GM19324 (cell line): Measurements from ENCODE around the gene TMEM132E.
"Not testable (repeated sequence)": the region's sequence is repeated elsewhere in the genome, so short reads cannot be mapped to it uniquely, and the experiment has no call there.

Experiments used
- ATAC-seq: cut with Tn5 transposase; IDR thresholded peaks from one replicate; pipeline ENCODE4 v1.9.1; 2021; ENCODE audit warnings: mild to moderate bottlenecking, moderate library complexity; ENCODE audit not compliant: unreplicated experiment, low FRiP score

TMEM132E gene, protein sequence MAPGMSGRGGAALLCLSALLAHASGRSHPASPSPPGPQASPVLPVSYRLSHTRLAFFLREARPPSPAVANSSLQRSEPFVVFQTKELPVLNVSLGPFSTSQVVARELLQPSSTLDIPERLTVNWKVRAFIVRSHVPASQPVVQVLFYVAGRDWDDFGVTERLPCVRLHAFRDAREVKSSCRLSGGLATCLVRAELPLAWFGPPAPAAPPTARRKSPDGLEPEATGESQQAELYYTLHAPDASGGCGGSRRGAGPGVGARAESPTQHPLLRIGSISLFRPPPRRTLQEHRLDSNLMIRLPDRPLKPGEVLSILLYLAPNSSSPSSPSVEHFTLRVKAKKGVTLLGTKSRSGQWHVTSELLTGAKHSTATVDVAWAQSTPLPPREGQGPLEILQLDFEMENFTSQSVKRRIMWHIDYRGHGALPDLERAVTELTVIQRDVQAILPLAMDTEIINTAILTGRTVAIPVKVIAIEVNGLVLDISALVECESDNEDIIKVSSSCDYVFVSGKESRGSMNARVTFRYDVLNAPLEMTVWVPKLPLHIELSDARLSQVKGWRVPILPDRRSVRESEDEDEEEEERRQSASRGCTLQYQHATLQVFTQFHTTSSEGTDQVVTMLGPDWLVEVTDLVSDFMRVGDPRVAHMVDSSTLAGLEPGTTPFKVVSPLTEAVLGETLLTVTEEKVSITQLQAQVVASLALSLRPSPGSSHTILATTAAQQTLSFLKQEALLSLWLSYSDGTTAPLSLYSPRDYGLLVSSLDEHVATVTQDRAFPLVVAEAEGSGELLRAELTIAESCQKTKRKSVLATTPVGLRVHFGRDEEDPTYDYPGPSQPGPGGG (N-terminal part only)

DNA sequence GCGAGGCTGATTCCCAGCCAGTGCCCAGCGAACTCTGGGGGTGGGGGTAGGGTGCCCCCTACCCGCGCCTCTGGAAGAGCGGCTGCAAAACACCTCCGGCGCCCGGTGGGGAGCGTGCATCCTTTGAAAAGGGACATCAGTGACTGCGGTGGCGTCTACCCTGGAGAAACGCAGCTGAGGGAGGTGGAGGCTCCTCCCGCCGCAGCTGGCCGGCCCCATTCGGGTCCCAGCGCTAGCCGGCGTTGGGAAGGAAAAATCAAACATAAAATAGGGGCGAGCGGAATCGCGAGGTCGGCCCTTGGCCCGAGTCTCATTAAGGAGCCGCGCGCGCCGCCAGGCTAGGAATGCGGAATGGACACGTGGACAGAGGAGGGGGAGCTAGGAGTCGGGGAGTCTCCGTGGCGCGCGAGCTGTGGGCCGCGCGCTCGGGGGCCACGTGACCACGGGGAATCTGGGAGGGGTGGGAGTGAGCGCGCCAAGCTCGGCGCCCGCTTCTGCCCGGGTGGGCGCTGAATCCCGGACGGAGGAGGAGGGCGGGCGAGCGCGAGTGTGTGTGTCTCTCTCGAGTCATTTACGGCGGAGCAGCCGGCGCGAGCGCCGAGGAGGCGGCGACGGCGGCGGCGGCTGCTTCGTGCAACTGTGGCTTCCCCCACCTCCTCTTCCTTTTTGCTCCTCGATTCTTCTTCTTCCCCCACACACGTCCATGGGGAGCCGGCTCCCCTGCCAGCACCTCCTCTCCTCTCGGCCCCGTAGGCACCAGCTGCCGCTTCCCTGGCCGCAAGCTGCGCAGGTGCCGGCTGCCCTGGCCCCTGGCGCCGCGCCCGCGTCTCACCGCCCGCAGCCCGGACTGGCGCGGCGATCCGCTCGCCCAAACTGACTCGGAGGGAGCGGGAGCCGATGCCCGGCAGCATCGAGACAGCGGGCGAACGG is at the start of gene TMEM132E:
TSS of gene TMEM132E (plus strand) at position 566 of the 930 bp plus-strand sequence. CDS start 1,495 bp downstream, outside the sequence.
- no peak for ATAC-seq

DNA sequence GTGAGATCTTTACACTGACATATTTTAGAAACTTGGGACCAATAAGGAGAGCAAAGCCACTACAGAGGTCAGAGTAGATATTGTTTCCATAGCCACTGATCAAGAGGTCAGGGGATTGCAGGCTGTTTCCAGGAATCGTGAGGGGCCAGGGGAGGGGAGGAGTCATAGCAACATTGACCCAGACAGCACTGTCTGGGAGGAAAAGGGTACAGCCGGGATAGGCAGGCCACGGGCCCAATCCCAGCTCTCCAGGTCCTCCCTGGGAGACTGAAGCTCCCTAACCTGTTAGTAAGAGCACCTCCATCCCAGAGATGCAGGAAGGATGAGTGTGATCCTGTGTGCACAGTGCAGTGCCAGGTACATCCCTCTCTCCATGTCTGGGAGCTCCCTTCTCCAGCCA is 48.5 kb upstream of the TMEM132E start:
- ATAC-seq = no peak

GRCh38 chr17:34532281-34533065 is 46.9 kb upstream of the TMEM132E start:
- ATAC-seq = no peak

GRCh38 chr17:34533806-34534527 is 45.4 kb upstream of the TMEM132E start:
- no peak for ATAC-seq

GRCh38 chr17:34537445-34537844 is 41.9 kb upstream of the TMEM132E start:
- no peak for ATAC-seq

GRCh38 chr17:34538582-34538981 is 40.8 kb upstream of the TMEM132E start:
- ATAC-seq = not testable (repeated sequence)

DNA sequence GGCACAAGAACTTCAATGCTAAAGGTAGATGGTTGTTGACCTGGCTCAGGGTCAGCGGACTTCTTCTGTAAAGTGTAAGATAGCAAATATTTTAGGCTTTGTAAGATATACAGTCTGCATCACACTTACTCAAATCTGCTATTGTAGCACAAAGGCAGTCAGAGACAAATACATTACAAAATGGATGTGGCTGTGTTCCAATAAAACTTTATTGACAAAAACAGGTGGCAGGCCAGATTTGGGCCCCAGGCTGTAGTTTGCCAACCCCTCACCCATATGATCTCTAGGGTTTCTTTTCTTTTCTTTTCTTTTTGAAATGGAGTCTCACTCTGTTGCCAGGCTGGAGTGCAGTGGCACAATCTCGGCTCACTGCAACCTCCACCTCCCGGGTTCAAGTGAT is 39.5 kb upstream of the TMEM132E start:
- ATAC-seq = no peak

DNA sequence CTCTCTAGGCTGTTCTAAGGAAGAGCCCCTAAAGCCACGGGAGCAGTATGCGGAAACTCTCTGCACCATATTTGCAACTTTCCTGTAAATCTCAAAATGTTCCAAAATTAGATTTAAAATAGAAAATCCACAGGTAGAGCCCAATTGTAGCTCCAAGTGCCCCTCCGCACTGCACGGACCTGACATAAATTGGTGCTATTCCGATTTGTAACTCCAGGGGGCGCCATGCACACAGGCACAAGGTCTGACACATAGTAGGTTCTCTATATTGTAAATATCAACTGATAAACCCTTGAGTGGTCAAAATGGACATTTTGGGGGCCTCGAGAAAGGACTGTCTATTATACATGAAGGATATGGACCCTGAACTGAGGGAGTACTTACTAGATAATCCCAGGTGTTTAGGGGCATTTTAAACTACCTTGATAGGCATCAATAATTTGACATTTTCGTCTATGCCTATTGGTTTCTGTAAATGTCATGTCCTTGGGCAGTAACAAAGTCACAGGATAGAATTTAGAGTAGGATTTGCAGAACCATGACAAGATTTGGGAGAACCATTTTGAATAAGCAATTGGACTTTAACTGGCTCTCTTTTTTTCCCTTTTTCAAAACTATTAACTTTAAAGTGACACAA is 36.6 kb upstream of the TMEM132E start:
- ATAC-seq = no peak

DNA sequence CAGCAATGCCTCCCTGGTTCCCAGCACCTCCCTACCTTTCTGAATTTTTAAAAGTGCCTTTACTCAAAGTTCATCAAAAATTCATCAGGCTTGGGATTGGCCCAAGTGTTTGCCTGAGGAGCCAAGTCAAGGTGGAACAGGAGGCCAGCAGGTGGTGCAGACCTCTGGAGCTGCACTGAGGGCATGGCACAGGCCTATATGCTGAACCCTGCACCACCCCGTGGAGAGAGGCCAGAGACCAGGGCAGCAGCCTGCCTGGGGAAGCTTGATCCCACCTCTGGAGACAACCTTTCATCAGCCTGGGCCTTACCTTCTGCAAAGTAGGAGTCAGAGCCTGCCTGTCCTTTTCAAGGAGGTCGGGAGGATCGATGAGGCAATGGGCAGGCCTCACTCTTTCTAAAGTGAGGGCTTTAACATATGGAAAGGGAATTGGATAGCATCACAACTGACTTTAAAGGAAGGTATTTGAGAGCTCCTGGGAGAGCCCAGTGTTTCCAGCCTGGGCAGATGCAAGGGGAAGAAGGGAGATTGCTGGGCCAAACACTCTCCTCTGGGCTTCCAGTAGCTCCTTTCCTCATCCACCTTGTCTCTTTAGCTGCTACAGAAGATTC is 31.8 kb upstream of the TMEM132E start:
- ATAC-seq = no peak

GRCh38 chr17:34549966-34550365 is 29.4 kb upstream of the TMEM132E start:
- no peak for ATAC-seq

GRCh38 chr17:34553907-34554306 is 25.5 kb upstream of the TMEM132E start:
- no peak for ATAC-seq

DNA sequence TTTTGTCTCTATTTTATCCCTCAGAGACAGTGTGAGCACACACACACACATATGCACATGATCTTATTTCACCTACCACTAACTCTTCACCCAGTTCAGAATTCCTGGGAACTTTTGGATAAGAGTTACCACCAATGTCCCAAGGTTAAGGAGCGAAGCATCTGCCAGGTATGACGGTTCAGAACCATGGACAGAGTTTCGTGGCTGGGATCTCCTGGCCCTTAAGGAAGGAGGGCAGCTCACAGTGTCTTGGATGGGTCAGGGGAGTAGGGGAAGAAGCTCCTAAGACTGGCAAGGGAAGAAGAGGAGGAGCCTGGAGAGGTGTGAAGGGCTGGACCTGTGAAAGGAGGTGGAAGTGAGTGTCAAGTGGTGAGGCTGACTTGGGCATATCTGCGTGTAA is 23.0 kb upstream of the TMEM132E start:
- ATAC-seq = no peak

GRCh38 chr17:34556931-34557330 is 22.5 kb upstream of the TMEM132E start:
- ATAC-seq = no peak

- no peak for ATAC-seq
Observed at GRCh38 chr17:34561328-34561727, 18.1 kb upstream of the TMEM132E start.

DNA sequence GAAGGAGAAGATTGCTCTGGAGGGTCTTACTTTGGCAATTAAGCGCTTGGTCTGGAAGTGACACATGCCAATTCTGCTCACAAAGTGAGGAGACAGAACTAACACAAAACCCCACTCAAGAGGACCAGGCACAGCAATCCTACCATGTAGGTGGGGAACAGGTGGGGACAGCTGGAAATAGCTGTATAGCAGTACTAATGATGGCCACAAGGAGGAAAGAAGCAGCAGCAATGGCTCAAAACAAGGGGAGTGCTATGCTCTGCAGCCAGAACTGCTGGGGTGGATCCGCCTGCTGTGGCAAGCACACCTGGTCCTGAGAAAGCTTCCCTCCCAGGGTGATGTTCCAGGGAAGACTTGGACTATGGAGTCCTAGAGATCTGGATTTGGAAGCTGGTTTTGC is 17.0 kb upstream of the TMEM132E start:
- ATAC-seq = no peak

DNA sequence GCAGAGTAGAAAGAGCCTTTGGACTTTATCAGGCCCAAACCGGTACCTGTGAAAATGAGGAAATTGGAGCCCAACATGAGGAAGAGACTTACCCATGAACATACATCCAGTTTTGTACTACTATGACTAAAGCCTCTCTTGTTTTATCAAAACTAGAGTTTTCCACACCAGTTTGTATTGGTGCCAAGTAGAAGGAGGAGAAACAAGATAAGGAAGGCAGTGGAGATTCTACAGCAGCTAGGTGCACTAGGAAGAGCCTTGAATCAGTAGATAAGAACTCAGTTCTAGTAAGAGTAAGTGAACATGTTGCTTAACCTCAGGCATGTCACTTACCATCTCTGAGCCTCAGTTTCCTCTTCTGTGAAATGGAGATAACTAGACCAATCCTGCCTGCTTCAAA is 13.7 kb upstream of the TMEM132E start:
- ATAC-seq = no peak

GRCh38 chr17:34566201-34566600 is 13.2 kb upstream of the TMEM132E start:
- no peak for ATAC-seq

GRCh38 chr17:34566873-34567272 is 12.5 kb upstream of the TMEM132E start:
- ATAC-seq = no peak
